Measurements from ENCODE around the gene KATNIP.

KATNIP gene

DNA sequence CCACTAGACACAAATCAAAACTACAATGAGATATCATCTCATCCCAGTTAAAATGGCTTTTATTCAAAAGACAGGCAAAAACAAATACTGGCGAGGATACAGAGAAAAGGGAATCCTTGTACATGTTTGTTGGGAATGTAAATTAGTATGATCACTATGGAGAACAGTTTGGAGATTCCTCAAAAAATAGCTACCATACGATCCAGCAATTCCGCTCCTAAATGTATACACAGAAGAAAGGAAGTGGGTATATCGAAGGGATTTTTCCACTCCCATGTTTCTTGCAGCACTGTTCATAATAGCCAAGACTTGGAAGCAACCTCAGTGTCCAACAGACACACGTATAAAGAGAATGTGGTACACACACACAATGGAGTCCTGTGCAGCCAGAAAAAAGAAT lies 35.3 kb downstream of the KATNIP start:
- Histone ChIP-seq H3K4me1 (ENCODE audit: control insufficient read depth, insufficient read depth, low read length) (peaks cover 5% of the 10 kb centered on the region; the same call in 1 of the 2 replicates), H3K27ac (ENCODE audit: low read depth, low read length) (no peak overlapping the region), H3K9ac (ENCODE audit: low read length) (no peak overlapping the region), H3K27me3 (ENCODE audit: control insufficient read depth, insufficient read depth, low read length) (no peaks in the 10 kb centered on the region), H3K9me3 (ENCODE audit: control insufficient read depth, insufficient read depth, low read depth, low read length) (0 out of 2 replicates have a peak, but pooled peaks cover 2% of the 10 kb centered on the region), H3K4me3 (ENCODE audit: low read depth, low read length) (no peak overlapping the region), H3K36me3 (ENCODE audit: control insufficient read depth, insufficient read depth, low read length) (no peaks in the 10 kb centered on the region; the same call in 1 of the 2 replicates)

DNA sequence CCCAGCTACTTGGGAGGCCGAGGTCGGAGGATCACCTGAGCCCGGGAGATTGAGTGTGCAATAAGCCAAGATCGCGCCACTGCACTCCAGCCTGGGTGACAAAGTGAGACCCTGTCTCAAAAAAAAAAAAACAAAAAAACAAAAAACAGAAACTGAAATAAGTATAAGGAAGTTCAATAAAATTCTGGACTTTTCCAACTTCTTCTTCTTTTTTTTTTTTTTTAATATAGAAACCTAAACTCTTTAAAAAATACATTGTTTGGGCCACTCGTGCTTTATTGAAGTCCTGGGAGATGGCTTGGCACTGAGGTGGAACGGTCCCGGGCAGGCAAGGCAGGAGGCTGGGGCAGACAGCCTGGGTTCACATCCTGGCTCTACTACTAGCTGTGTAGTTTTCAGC lies 36.8 kb downstream of the KATNIP start:
- Histone ChIP-seq H3K9ac (ENCODE audit: low read length) (no peak overlapping the region), H3K27me3 (ENCODE audit: control insufficient read depth, insufficient read depth, low read length) (no peaks in the 10 kb centered on the region), H3K4me1 (ENCODE audit: control insufficient read depth, insufficient read depth, low read length) (peaks cover 5% of the 10 kb centered on the region; the same call in 1 of the 2 replicates), H3K36me3 (ENCODE audit: control insufficient read depth, insufficient read depth, low read length) (no peaks in the 10 kb centered on the region; the same call in 1 of the 2 replicates), H3K27ac (ENCODE audit: low read depth, low read length) (no peak overlapping the region), H3K9me3 (ENCODE audit: control insufficient read depth, insufficient read depth, low read depth, low read length) (0 out of 2 replicates have a peak, but pooled peaks cover 2% of the 10 kb centered on the region), H3K4me3 (ENCODE audit: low read depth, low read length) (no peak overlapping the region)

DNA sequence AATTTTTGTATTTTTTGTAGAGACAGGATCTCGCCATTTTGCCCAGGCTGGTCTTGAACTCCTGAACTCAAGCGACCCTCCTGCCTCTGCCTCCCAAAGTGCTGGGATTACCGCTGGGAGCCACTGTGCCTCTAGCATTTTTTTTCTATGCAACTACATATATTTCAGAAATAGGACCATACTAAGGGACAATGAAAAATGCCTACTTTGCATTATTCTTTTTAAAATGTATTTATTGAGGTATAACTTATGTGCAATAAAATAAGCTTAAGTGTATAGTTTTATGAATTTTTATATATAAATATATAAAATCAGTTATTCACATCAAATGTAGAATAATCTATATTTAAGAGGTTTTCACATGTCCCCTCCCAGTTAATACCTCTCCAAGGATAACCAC lies 38.1 kb downstream of the KATNIP start:
- H3K9me3 ChIP-seq (ENCODE audit: control insufficient read depth, insufficient read depth, low read depth, low read length): 0 out of 2 replicates have a peak, but pooled peaks cover 2% of the 10 kb centered on the region
- no peak overlapping the region for H3K4me3 ChIP-seq (ENCODE audit: low read depth, low read length)
- H3K27ac ChIP-seq (ENCODE audit: low read depth, low read length): no peak overlapping the region
- no peaks in the 10 kb centered on the region; the same call in 1 of the 2 replicates for H3K36me3 ChIP-seq (ENCODE audit: control insufficient read depth, insufficient read depth, low read length)
- H3K9ac ChIP-seq (ENCODE audit: low read length): no peak overlapping the region
- H3K27me3 ChIP-seq (ENCODE audit: control insufficient read depth, insufficient read depth, low read length): no peaks in the 10 kb centered on the region
- no peaks in the 10 kb centered on the region for H3K4me1 ChIP-seq (ENCODE audit: control insufficient read depth, insufficient read depth, low read length)

DNA sequence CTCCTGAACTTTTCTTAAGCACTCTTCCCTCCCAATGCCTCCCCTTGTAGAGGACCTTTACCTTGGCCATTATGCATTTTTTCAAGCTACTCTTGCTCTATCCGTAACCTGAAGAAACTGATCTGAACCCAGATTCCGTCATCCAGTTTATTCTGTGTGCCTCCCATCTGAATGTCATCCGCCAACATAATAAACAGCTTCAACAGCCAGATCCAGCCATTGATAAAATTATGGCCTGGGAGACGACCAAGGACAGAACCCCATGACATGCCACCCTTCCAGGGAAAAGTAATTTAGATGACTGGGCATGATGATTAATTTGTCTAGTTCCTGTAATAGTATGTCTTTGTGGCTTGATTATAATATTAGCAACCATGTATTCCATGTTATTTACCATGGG lies 41.9 kb downstream of the KATNIP start:
- 0 out of 2 replicates have a peak, but pooled peaks cover 2% of the 10 kb centered on the region for H3K9me3 ChIP-seq (ENCODE audit: control insufficient read depth, insufficient read depth, low read depth, low read length)
- no peaks in the 10 kb centered on the region for H3K4me1 ChIP-seq (ENCODE audit: control insufficient read depth, insufficient read depth, low read length)
- H3K4me3 ChIP-seq (ENCODE audit: low read depth, low read length): no peak overlapping the region
- no peak overlapping the region for H3K9ac ChIP-seq (ENCODE audit: low read length)
- H3K27ac ChIP-seq (ENCODE audit: low read depth, low read length): no peak overlapping the region
- H3K27me3 ChIP-seq (ENCODE audit: control insufficient read depth, insufficient read depth, low read length): no peaks in the 10 kb centered on the region
- H3K36me3 ChIP-seq (ENCODE audit: control insufficient read depth, insufficient read depth, low read length): no peaks in the 10 kb centered on the region

DNA sequence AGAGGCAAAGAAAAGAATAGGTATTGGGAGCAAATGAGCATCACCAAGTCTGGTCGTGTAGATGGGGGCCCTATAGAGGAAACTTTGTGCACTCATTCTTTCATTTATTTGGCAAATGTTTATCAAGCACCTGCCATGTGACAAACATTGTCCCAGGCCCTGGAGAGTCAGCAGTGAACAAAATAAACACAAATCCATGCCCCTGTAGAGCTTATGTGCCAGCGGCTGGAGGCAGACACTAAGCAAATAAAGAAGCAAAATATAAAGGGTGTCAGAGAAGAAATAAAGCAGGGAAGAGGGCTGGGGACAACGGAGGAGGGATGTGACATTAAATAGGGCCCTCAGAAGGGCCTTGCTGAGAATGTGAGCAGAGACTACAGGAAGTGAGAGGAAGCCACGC lies 45.5 kb downstream of the KATNIP start:
- no peaks in the 10 kb centered on the region for H3K27me3 ChIP-seq (ENCODE audit: control insufficient read depth, insufficient read depth, low read length)
- H3K4me3 ChIP-seq (ENCODE audit: low read depth, low read length): no peak overlapping the region
- no peak overlapping the region for H3K27ac ChIP-seq (ENCODE audit: low read depth, low read length)
- H3K36me3 ChIP-seq (ENCODE audit: control insufficient read depth, insufficient read depth, low read length): no peaks in the 10 kb centered on the region
- no peak overlapping the region for H3K9ac ChIP-seq (ENCODE audit: low read length)
- peaks cover 18% of the 10 kb centered on the region for H3K4me1 ChIP-seq (ENCODE audit: control insufficient read depth, insufficient read depth, low read length)
- H3K9me3 ChIP-seq (ENCODE audit: control insufficient read depth, insufficient read depth, low read depth, low read length): no peaks in the 10 kb centered on the region

DNA sequence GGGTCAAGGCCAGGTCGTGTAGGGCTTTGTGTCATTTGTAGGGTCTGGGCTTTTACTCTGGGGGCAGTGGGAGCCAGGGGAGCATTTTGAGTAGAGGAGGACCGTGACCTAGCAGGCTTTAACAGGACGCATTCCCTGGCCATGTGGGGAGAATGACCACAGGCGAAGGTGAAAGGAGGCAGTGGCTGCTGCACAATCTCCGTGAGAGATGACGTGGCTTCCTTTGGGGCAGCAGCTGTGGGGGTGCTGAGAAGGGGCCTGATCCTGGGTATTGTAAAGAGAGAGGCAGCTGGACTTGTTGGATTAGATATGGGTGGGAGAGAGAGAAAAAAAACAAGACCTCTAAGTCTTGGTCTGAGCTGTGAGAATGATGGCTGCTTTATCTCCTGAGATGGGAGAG lies 46.0 kb downstream of the KATNIP start:
- no peak overlapping the region for H3K4me3 ChIP-seq (ENCODE audit: low read depth, low read length)
- H3K9me3 ChIP-seq (ENCODE audit: control insufficient read depth, insufficient read depth, low read depth, low read length): no peaks in the 10 kb centered on the region
- no peaks in the 10 kb centered on the region for H3K27me3 ChIP-seq (ENCODE audit: control insufficient read depth, insufficient read depth, low read length)
- no peak overlapping the region for H3K27ac ChIP-seq (ENCODE audit: low read depth, low read length)
- no peaks in the 10 kb centered on the region for H3K36me3 ChIP-seq (ENCODE audit: control insufficient read depth, insufficient read depth, low read length)
- no peak overlapping the region for H3K9ac ChIP-seq (ENCODE audit: low read length)
- H3K4me1 ChIP-seq (ENCODE audit: control insufficient read depth, insufficient read depth, low read length): peaks cover 20% of the 10 kb centered on the region

DNA sequence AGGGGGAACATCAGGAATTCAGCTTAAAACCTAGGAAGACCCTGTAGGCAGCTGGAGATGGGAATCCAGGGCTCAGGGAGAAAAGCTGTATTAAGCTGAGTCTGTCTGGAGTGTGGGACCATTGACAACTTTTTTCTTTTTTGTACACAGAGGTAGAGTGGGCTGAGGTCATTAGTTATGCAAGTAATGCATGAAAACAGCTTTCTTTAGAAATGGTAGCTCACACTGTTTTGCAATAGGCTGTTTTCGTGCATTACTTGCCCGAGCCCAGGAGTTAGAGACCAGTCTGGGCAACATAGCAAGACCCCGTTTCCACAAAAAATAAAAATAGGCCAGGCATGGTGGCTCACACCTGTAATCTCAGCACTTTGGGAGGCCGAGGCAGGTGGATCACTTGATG lies 46.5 kb downstream of the KATNIP start:
- no peak overlapping the region for H3K4me3 ChIP-seq (ENCODE audit: low read depth, low read length)
- no peaks in the 10 kb centered on the region for H3K9me3 ChIP-seq (ENCODE audit: control insufficient read depth, insufficient read depth, low read depth, low read length)
- H3K27ac ChIP-seq (ENCODE audit: low read depth, low read length): no peak overlapping the region
- peaks cover 21% of the 10 kb centered on the region for H3K4me1 ChIP-seq (ENCODE audit: control insufficient read depth, insufficient read depth, low read length)
- H3K27me3 ChIP-seq (ENCODE audit: control insufficient read depth, insufficient read depth, low read length): no peaks in the 10 kb centered on the region
- H3K9ac ChIP-seq (ENCODE audit: low read length): no peak overlapping the region
- H3K36me3 ChIP-seq (ENCODE audit: control insufficient read depth, insufficient read depth, low read length): no peaks in the 10 kb centered on the region

DNA sequence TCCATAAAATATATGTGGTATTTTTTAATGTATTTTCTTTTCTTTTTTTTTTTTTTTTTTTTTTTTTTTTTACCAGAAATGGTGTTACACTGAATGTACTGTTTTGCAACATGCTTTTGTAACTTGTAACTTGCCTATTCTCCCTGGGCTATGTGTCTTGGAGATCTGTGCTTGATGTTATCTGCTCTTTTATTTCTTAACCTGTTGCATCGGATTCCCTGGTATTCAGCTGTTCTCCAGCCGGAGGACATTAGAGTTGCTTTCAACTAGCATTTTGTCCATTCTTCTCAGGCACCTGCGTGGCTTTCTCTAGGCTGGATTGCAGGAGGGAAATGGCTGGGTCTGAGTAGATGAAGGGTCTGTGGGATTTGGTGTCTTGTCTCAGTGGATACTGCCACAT lies 47.4 kb downstream of the KATNIP start:
- no peaks in the 10 kb centered on the region for H3K9me3 ChIP-seq (ENCODE audit: control insufficient read depth, insufficient read depth, low read depth, low read length)
- no peak overlapping the region for H3K9ac ChIP-seq (ENCODE audit: low read length)
- no peaks in the 10 kb centered on the region for H3K36me3 ChIP-seq (ENCODE audit: control insufficient read depth, insufficient read depth, low read length)
- no peak overlapping the region for H3K27ac ChIP-seq (ENCODE audit: low read depth, low read length)
- H3K27me3 ChIP-seq (ENCODE audit: control insufficient read depth, insufficient read depth, low read length): no peaks in the 10 kb centered on the region
- H3K4me3 ChIP-seq (ENCODE audit: low read depth, low read length): no peak overlapping the region
- peaks cover 24% of the 10 kb centered on the region for H3K4me1 ChIP-seq (ENCODE audit: control insufficient read depth, insufficient read depth, low read length)

DNA sequence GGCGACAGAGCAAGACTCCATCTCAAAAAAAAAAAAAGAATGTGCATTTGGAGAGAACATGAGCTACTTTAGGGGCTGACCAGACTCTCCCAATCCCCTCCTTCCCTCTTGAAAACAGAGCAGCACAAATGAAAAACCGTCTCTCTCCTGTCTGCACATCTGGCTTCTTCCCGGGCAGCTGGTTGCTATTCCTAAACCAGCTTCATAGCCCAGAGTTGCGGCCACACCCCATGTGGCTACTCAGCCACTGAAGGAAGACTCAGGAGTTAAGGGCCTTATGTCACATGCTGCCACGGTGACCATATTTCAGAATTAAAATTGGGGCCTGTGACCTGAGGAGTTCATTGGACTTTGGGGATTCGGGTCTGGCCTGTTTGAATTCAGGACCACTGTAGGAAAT lies 48.3 kb downstream of the KATNIP start:
- no peaks in the 10 kb centered on the region for H3K27me3 ChIP-seq (ENCODE audit: control insufficient read depth, insufficient read depth, low read length)
- H3K27ac ChIP-seq (ENCODE audit: low read depth, low read length): no peak overlapping the region
- no peak overlapping the region for H3K9ac ChIP-seq (ENCODE audit: low read length)
- H3K4me3 ChIP-seq (ENCODE audit: low read depth, low read length): no peak overlapping the region
- H3K36me3 ChIP-seq (ENCODE audit: control insufficient read depth, insufficient read depth, low read length): no peaks in the 10 kb centered on the region
- H3K9me3 ChIP-seq (ENCODE audit: control insufficient read depth, insufficient read depth, low read depth, low read length): no peaks in the 10 kb centered on the region
- peaks cover 31% of the 10 kb centered on the region for H3K4me1 ChIP-seq (ENCODE audit: control insufficient read depth, insufficient read depth, low read length)

DNA sequence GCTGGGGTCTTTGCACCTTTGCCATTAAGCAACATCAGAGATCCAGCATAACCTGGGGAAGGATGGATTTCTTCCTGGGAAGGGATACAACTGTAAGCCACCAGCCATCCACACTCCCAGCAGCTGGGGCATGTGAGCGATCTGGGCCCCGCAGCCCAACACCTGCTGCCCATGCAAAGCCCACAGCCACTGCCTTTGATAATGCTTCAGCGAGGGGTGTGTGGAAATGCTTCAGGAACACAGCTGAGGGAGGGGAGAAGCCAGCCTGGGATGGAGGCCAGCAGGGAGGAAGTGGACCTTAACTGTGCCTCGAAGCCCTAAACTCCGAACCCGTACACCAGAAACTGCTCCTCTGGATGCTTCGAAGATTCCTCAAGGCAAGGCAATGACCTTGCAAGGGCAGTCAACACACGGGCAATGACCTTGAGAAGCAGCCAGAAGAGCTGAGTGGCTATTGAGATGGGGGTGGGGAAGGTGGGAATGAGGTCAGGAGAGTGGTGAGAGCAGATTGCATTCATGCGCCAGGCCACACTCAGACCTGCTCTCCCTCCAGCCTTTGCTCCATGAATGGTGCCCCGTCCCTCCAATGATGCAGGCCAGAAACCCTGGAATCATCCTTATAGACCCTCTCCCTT lies 49.1 kb downstream of the KATNIP start:
- Histone ChIP-seq H3K4me1 (ENCODE audit: control insufficient read depth, insufficient read depth, low read length) (peaks cover 31% of the 10 kb centered on the region), H3K9me3 (ENCODE audit: control insufficient read depth, insufficient read depth, low read depth, low read length) (no peaks in the 10 kb centered on the region), H3K4me3 (ENCODE audit: low read depth, low read length) (no peak overlapping the region), H3K9ac (ENCODE audit: low read length) (no peak overlapping the region), H3K36me3 (ENCODE audit: control insufficient read depth, insufficient read depth, low read length) (no peaks in the 10 kb centered on the region), H3K27me3 (ENCODE audit: control insufficient read depth, insufficient read depth, low read length) (no peaks in the 10 kb centered on the region), H3K27ac (ENCODE audit: low read depth, low read length) (no peak overlapping the region)

DNA sequence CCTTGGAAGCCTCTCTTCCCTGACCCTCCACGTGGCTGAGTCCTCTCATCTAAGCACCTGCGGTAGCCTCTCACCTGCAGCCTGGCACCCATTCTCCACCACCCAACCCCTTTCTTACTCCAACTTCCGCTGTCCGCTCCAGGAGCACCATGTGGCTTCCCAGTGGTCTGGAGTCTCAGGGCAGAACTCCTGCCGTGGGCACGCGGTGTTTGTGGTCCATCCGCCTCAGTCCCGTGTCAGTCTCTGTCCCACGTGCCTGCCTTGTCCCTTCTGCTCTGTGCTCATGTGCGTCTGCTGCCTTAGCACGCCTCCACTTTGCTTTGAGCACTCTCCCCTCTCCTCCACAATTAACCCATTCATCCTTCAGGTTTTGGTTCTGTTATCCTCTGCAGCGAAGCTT lies 49.7 kb downstream of the KATNIP start:
- Histone ChIP-seq H3K36me3 (ENCODE audit: control insufficient read depth, insufficient read depth, low read length) (no peaks in the 10 kb centered on the region), H3K9ac (ENCODE audit: low read length) (no peak overlapping the region), H3K4me3 (ENCODE audit: low read depth, low read length) (no peak overlapping the region), H3K27me3 (ENCODE audit: control insufficient read depth, insufficient read depth, low read length) (no peaks in the 10 kb centered on the region), H3K4me1 (ENCODE audit: control insufficient read depth, insufficient read depth, low read length) (peaks cover 31% of the 10 kb centered on the region), H3K9me3 (ENCODE audit: control insufficient read depth, insufficient read depth, low read depth, low read length) (no peaks in the 10 kb centered on the region), H3K27ac (ENCODE audit: low read depth, low read length) (no peak overlapping the region)
